ENCODE results near the gene ACOXL. TPM values are rescaled to one million over a fixed set of nuclear protein-coding genes. Genes with fewer than 3 reads are reported as not detected.

ACOXL gene
- total and polyA plus RNA-seq, 2 of the 8 experiments (the other 6 are each of a cell fraction or from before 2014, with no cell fraction given), result 11.4 to 20.6 TPM

GRCh38 chr2:111005821-111006220 lies 273.4 kb downstream of the ACOXL start:
- no peak overlapping the region for H3K18ac ChIP-seq (ENCODE audit: extremely low read depth, low read length)
- H3K4ac ChIP-seq (replicated peaks; ENCODE audit: insufficient read length, low read depth, low read length), result no peak overlapping the region
- H3K14ac ChIP-seq (ENCODE audit: insufficient read length), result no peak overlapping the region
- CTCF ChIA-PET (ENCODE audit: partially characterized antibody), result interaction anchor here (1.2 to 1.3 kb wide), 3 partner anchors 12 to 152 kb away, joined by 3 to 4 read pairs (median 3); no protein-coding TSS in a partner anchor
- no peaks in the 10 kb centered on the region for H3K79me2 ChIP-seq (ENCODE audit: control insufficient read depth in 1 of 2, insufficient read depth in 2 of 2, low read length in 2 of 2)
- no peak overlapping the region for H2AFZ ChIP-seq (ENCODE audit: low read length)
- H3K23ac ChIP-seq (ENCODE audit: insufficient read length), result no peak overlapping the region
- H4K5ac ChIP-seq (ENCODE audit: insufficient read length, low read depth, low read length), result no peak overlapping the region
- no peaks in the 10 kb centered on the region for H3K79me1 ChIP-seq (ENCODE audit: low read depth, low read length)
- H2BK120ac ChIP-seq (replicated peaks; ENCODE audit: low read depth, low read length), result no peak overlapping the region
- DNase-seq (ENCODE audit: low read depth in 1 of 2, low spot score in 2 of 2), result no peak
- no peaks in the 10 kb centered on the region for H3K23me2 ChIP-seq (ENCODE audit: low read depth, low read length)
- H3K4me3 ChIP-seq (ENCODE audit: extremely low read depth in 1 of 4, insufficient read depth in 2 of 4, low read depth in 3 of 4, low read length in 4 of 4), result no peak overlapping the region
- no peaks in the 10 kb centered on the region for H3K4me1 ChIP-seq (replicated peaks in 1 of 4; ENCODE audit: control insufficient read depth in 3 of 4, insufficient read depth in 4 of 4, low read length in 3 of 4)
- H3K56ac ChIP-seq (replicated peaks; ENCODE audit: insufficient read length, low read depth, low read length), result no peak overlapping the region
- H4K8ac ChIP-seq (ENCODE audit: extremely low read depth, insufficient read depth, low read length), result no peak overlapping the region
- H3K4me2 ChIP-seq (ENCODE audit: insufficient read depth in 1 of 2, low read depth in 2 of 2, low read length in 2 of 2), result no peak overlapping the region
- H4K91ac ChIP-seq (replicated peaks; ENCODE audit: insufficient read length, low read length), result no peak overlapping the region
- no peak for FAIRE-seq
- no peak overlapping the region for H2BK12ac ChIP-seq (ENCODE audit: low read depth, low read length)
- H2AK5ac ChIP-seq (ENCODE audit: low read depth, low read length), result no peak overlapping the region
- H3K9me3 ChIP-seq (ENCODE audit: insufficient read depth in 2 of 2, low read depth in 1 of 2, low read length in 1 of 2), result no peaks in the 10 kb centered on the region
- WGBS, 2 experiments (ENCODE audit: extremely low coverage in 1 of 2, insufficient coverage in 1 of 2, insufficient read length in 1 of 2, insufficient replicate concordance in 2 of 2, low coverage in 1 of 2, low lambda C conversion rate in 2 of 2, missing lambda C conversion rate in 1 of 2), result 84% methylated on average over 4 of the region's 4 CpGs; no CpG with 5 or more reads in 1 of the 2 experiments
- no peak overlapping the region for H2BK5ac ChIP-seq (ENCODE audit: low read depth, low read length)
- no peak overlapping the region for H2BK15ac ChIP-seq (ENCODE audit: low read length)
- no peak overlapping the region for H3K27ac ChIP-seq (ENCODE audit: low read depth, low read length)
- POLR2A ChIA-PET (ENCODE audit: partially characterized antibody), result no interaction called here
- no peaks in the 10 kb centered on the region for H3K27me3 ChIP-seq (replicated peaks in 1 of 4; ENCODE audit: control insufficient read depth in 3 of 4, extremely low read depth in 1 of 4, insufficient read depth in 3 of 4, low read length in 3 of 4)
- H3K9ac ChIP-seq (replicated peaks in 1 of 4; ENCODE audit: extremely low read depth in 1 of 4, low read depth in 3 of 4, low read length in 3 of 4), result no peak overlapping the region
- no peak overlapping the region for H2BK20ac ChIP-seq (ENCODE audit: low read length)
- no peaks in the 10 kb centered on the region for H4K20me1 ChIP-seq (replicated peaks in 1 of 2; ENCODE audit: control insufficient read depth in 1 of 2, insufficient read depth in 2 of 2, low read length in 2 of 2)
- no peaks in the 10 kb centered on the region; a peak in 1 of 8 replicates for H3K36me3 ChIP-seq (ENCODE audit: control insufficient read depth in 2 of 4, insufficient read depth in 4 of 4, low read length in 3 of 4)
- no peak for TF ChIP-seq BACH1 (IDR thresholded peaks at IDR 0.05; ENCODE audit: low read length)
- no peak for TF ChIP-seq CHD2 (IDR thresholded peaks at IDR 0.05; ENCODE audit: low read length)
- no peak for TF ChIP-seq EGR1 (IDR thresholded peaks at IDR 0.05; ENCODE audit: borderline replicate concordance, low read depth, low read length)
- TF ChIP-seq RNF2 (IDR thresholded peaks at IDR 0.05; ENCODE audit: borderline replicate concordance, low read depth, low read length, missing control alignments, poor library complexity, severe bottlenecking), result no peak
- TF ChIP-seq RXRA (IDR thresholded peaks at IDR 0.05; ENCODE audit: insufficient read depth, low read depth, low read length), result no peak
